Measurements from ENCODE around the gene RPS6KA3. TPM values are rescaled to one million over a fixed set of nuclear protein-coding genes. Genes with fewer than 3 reads are reported as not detected.

The RPS6KA3 gene
- polyA plus RNA-seq, 1 of the 3 experiments (the other 2 are of a cell fraction): 14.3 TPM

GRCh38 chrX:20224814-20225487, 41.8 kb downstream of the RPS6KA3 start:
- H4K20me1 ChIP-seq (ENCODE audit: insufficient read depth): no peaks in the 10 kb centered on the region
- no peak overlapping the region for H3K4me2 ChIP-seq
- no peaks in the 10 kb centered on the region for H3K9me2 ChIP-seq
- CTCF ChIA-PET: no interaction called here
- no peak for DNase-seq
- H3F3A ChIP-seq (replicated peaks; ENCODE audit: insufficient read depth): peaks cover 12% of the 10 kb centered on the region
- WGBS (ENCODE audit: low lambda C conversion rate): 42% methylated on average over 2 of the region's 2 CpGs
- H3K36me3 ChIP-seq (replicated peaks in 1 of 2; ENCODE audit: control insufficient read depth in 1 of 2, insufficient read depth in 2 of 2, low read length in 1 of 2): peaks cover 6 to 9% of the 10 kb centered on the region in 2 experiments
- no peaks in the 10 kb centered on the region for H3K9me3 ChIP-seq
- H3K9ac ChIP-seq: no peak overlapping the region
- POLR2A ChIA-PET: no interaction called here
- H3K4me3 ChIP-seq (ENCODE audit: low read depth in 2 of 2, low read length in 1 of 2): no peak overlapping the region
- no peaks in the 10 kb centered on the region for H3K79me2 ChIP-seq (ENCODE audit: insufficient read depth)
- no peaks in the 10 kb centered on the region; a peak in 1 of 4 replicates for H3K4me1 ChIP-seq (ENCODE audit: control insufficient read depth in 1 of 2, insufficient read depth in 2 of 2, low read depth in 1 of 2, low read length in 1 of 2)
- H2AFZ ChIP-seq (ENCODE audit: low read depth): no peak overlapping the region
- H3K27ac ChIP-seq (ENCODE audit: low read depth in 2 of 2, low read length in 1 of 2): peak overlapping the region in 1 of 2 experiments; percentile 18; a peak in 2 of 4 replicates
- H3K27me3 ChIP-seq (ENCODE audit: insufficient read depth): no peaks in the 10 kb centered on the region
- TF ChIP-seq, protein P1, sequence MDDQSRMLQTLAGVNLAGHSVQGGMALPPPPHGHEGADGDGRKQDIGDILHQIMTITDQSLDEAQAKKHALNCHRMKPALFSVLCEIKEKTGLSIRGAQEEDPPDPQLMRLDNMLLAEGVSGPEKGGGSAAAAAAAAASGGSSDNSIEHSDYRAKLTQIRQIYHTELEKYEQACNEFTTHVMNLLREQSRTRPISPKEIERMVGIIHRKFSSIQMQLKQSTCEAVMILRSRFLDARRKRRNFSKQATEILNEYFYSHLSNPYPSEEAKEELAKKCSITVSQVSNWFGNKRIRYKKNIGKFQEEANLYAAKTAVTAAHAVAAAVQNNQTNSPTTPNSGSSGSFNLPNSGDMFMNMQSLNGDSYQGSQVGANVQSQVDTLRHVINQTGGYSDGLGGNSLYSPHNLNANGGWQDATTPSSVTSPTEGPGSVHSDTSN (IDR thresholded peaks at IDR 0.05): 0 out of 2 replicates have a peak, but pooled peaks have one; percentile 42
- TF ChIP-seq MAX (IDR thresholded peaks at IDR 0.05; ENCODE audit: low read depth): no peak
- TF ChIP-seq ELF1 (IDR thresholded peaks at IDR 0.05): no peak
- TF ChIP-seq FOXJ3 (CRISPR knock-in tag; IDR thresholded peaks at IDR 0.05): no peak
- TF ChIP-seq TEAD4 (IDR thresholded peaks at IDR 0.05; ENCODE audit: borderline replicate concordance, insufficient read depth): no peak
- TF ChIP-seq JUND (IDR thresholded peaks at IDR 0.05): peak; percentile 35; the same call in 1 of the 2 replicates
- no peak for TF ChIP-seq YY1 (IDR thresholded peaks at IDR 0.05; ENCODE audit: low read depth)
- TF ChIP-seq TCF12 (IDR thresholded peaks at IDR 0.05): peak; percentile 43
- TF ChIP-seq ZBTB33 (IDR thresholded peaks at IDR 0.05; ENCODE audit: borderline replicate concordance, low read depth): no peak
- TF ChIP-seq MEF2A (IDR thresholded peaks at IDR 0.05; ENCODE audit: borderline replicate concordance, low read depth): no peak
- no peak for TF ChIP-seq RCOR1 (IDR thresholded peaks at IDR 0.05; ENCODE audit: low read length)
- TF ChIP-seq, protein P2, sequence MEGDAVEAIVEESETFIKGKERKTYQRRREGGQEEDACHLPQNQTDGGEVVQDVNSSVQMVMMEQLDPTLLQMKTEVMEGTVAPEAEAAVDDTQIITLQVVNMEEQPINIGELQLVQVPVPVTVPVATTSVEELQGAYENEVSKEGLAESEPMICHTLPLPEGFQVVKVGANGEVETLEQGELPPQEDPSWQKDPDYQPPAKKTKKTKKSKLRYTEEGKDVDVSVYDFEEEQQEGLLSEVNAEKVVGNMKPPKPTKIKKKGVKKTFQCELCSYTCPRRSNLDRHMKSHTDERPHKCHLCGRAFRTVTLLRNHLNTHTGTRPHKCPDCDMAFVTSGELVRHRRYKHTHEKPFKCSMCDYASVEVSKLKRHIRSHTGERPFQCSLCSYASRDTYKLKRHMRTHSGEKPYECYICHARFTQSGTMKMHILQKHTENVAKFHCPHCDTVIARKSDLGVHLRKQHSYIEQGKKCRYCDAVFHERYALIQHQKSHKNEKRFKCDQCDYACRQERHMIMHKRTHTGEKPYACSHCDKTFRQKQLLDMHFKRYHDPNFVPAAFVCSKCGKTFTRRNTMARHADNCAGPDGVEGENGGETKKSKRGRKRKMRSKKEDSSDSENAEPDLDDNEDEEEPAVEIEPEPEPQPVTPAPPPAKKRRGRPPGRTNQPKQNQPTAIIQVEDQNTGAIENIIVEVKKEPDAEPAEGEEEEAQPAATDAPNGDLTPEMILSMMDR (IDR thresholded peaks at IDR 0.05): no peak
- TF ChIP-seq SMC3 (IDR thresholded peaks at IDR 0.05; ENCODE audit: low read depth, low read length): no peak
- no peak for TF ChIP-seq FOXM1 (IDR thresholded peaks at IDR 0.05; ENCODE audit: low read depth)
- TF ChIP-seq USF1 (IDR thresholded peaks at IDR 0.05; ENCODE audit: borderline replicate concordance, low read depth): no peak
- TF ChIP-seq TAF1 (IDR thresholded peaks at IDR 0.05; ENCODE audit: borderline replicate concordance, low read depth, low read length): no peak
- no peak for TF ChIP-seq SIN3A (IDR thresholded peaks at IDR 0.05; ENCODE audit: borderline replicate concordance, low read depth, low read length)
- TF ChIP-seq GATA2 (CRISPR knock-in tag; IDR thresholded peaks at IDR 0.05): no peak
- TF ChIP-seq EZH2phosphoT487 (IDR thresholded peaks at IDR 0.05; ENCODE audit: borderline replicate concordance, low read depth): no peak
- 0 out of 4 replicates have a peak, but pooled peaks of 1 of the 2 experiments have one; percentile 7 for TF ChIP-seq EP300 (IDR thresholded peaks at IDR 0.05; ENCODE audit: borderline replicate concordance in 1 of 2, low read depth in 1 of 2, low read length in 1 of 2)
- TF ChIP-seq RAD21 (IDR thresholded peaks at IDR 0.05; ENCODE audit: low read length): no peak
- no peak for TF ChIP-seq GABPA (IDR thresholded peaks at IDR 0.05; ENCODE audit: low read depth)
- no peak for TF ChIP-seq IRF3 (IDR thresholded peaks at IDR 0.05; ENCODE audit: low read depth, low read length)
- TF ChIP-seq USF2 (IDR thresholded peaks at IDR 0.05; ENCODE audit: borderline replicate concordance, low read depth, low read length): no peak
- TF ChIP-seq CHD2 (IDR thresholded peaks at IDR 0.05; ENCODE audit: low read length, partially characterized antibody): no peak

All from SK-N-SH (cell line).